ENCODE results near the gene ZNF708. TPM values are rescaled to one million over a fixed set of nuclear protein-coding genes. Genes with fewer than 3 reads are reported as not detected.
A peak's percentile ranks its signal among the peaks of the same experiment; 100 is the strongest.

ZNF708 gene
- total and polyA plus RNA-seq, 2 experiments from 2014 or later, result 1.4 to 9.9 TPM

DNA sequence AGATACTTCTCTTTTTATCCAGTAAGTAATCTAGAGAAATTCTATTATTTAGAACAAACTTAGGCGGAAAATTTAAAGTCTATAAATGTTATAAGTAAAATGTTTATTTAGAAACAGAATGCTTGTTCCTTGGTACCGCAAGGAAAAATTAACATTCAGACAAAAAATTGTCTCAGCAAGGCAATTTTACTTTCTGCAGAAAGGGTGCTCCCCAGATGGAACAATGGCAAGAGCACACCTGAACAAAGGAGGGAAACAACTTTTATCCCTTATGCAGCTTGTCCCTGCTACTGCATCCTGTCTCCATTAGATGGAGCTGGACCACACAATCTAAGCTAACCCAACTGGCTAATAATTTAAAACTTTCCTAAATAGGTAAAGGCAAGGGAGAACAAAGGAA is 6.5 kb upstream of the ZNF708 start:
- DNase-seq (ENCODE audit: low spot score), result no peak
- Histone ChIP-seq H3K79me2 (no peaks in the 10 kb centered on the region), H3K27me3 (no peaks in the 10 kb centered on the region), H2AFZ (no peak overlapping the region), H3K4me1 (ENCODE audit: insufficient read depth) (no peaks in the 10 kb centered on the region), H3K36me3 (replicated peaks; ENCODE audit: insufficient read depth, low read depth) (no peaks in the 10 kb centered on the region), H3K27ac (no peak overlapping the region), H3K4me2 (no peak overlapping the region), H3K9me3 (ENCODE audit: low read depth) (no peaks in the 10 kb centered on the region), H3K4me3 (no peak overlapping the region), H3K9me2 (replicated peaks; ENCODE audit: insufficient read depth) (no peaks in the 10 kb centered on the region), H4K20me1 (ENCODE audit: insufficient read depth, poor library complexity, severe bottlenecking) (no peaks in the 10 kb centered on the region)
- no peak for TF ChIP-seq EZH2 (IDR thresholded peaks at IDR 0.05; ENCODE audit: borderline replicate concordance)
- no peak for TF ChIP-seq EZH2phosphoT487 (IDR thresholded peaks at IDR 0.05; ENCODE audit: low read depth, severe bottlenecking, unreplicated experiment)
- TF ChIP-seq, protein P1, sequence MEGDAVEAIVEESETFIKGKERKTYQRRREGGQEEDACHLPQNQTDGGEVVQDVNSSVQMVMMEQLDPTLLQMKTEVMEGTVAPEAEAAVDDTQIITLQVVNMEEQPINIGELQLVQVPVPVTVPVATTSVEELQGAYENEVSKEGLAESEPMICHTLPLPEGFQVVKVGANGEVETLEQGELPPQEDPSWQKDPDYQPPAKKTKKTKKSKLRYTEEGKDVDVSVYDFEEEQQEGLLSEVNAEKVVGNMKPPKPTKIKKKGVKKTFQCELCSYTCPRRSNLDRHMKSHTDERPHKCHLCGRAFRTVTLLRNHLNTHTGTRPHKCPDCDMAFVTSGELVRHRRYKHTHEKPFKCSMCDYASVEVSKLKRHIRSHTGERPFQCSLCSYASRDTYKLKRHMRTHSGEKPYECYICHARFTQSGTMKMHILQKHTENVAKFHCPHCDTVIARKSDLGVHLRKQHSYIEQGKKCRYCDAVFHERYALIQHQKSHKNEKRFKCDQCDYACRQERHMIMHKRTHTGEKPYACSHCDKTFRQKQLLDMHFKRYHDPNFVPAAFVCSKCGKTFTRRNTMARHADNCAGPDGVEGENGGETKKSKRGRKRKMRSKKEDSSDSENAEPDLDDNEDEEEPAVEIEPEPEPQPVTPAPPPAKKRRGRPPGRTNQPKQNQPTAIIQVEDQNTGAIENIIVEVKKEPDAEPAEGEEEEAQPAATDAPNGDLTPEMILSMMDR (IDR thresholded peaks at IDR 0.05; ENCODE audit: poor library complexity), result peak; percentile 14
- WGBS (ENCODE audit: low lambda C conversion rate, missing lambda C conversion rate), result 66% methylated on average over 2 of the region's 2 CpGs

DNA sequence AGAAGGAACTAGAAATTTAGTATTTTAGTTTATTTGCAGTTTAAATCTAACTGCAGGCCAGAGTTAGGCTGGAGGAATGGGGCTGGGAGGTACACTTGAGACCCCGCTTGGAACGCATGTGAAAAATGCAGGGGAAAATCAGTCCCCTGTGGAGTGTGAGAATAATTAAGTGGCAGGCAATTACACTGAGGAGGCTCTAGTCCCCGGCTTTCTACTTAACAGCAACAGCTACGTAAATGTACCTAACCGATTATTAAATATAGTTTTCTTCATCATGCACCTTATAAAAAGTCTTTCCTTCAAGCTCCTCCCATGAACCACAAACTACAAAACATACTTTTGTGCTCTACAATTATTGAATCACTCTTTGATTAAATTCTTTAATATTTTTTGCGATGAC is 804 bp downstream of the ZNF708 start:
- Histone ChIP-seq H3K36me3 (replicated peaks; ENCODE audit: insufficient read depth, low read depth) (no peaks in the 10 kb centered on the region), H3K4me3 (peak overlapping the region; percentile 74), H2AFZ (peak overlapping the region; percentile 50), H3K27ac (peak overlapping the region; percentile 98), H3K9me3 (ENCODE audit: low read depth) (no peaks in the 10 kb centered on the region), H3K9me2 (replicated peaks; ENCODE audit: insufficient read depth) (no peaks in the 10 kb centered on the region), H4K20me1 (ENCODE audit: insufficient read depth, poor library complexity, severe bottlenecking) (no peaks in the 10 kb centered on the region), H3K79me2 (peaks cover 51% of the 10 kb centered on the region), H3K27me3 (no peaks in the 10 kb centered on the region), H3K4me2 (peak overlapping the region; percentile 82), H3K4me1 (ENCODE audit: insufficient read depth) (peaks cover 5% of the 10 kb centered on the region)
- WGBS (ENCODE audit: low lambda C conversion rate, missing lambda C conversion rate), result 33% methylated on average over 6 of the region's 6 CpGs
- DNase-seq (ENCODE audit: low spot score), result no peak
- TF ChIP-seq EZH2phosphoT487 (IDR thresholded peaks at IDR 0.05; ENCODE audit: low read depth, severe bottlenecking, unreplicated experiment) (no peak), EZH2 (IDR thresholded peaks at IDR 0.05; ENCODE audit: borderline replicate concordance) (no peak)
- TF ChIP-seq, protein P1 (IDR thresholded peaks at IDR 0.05; ENCODE audit: poor library complexity), result no peak

DNA sequence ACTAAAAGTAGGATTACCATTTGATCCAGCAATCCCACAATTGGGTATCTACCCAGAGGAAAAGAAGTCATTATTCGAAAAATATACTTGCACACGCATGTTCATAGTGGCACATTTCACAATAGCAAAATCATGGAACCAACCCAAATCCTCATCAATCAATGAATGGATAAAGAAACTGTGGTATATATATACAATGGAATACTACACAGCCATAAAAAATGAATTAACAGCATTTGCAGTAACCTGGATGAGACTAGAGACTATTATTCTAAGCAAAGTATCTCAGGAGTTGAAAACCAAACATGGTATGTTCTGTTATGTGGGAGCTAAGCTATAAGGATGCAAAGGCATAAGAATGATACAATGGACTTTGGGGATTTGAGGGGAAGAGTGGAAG is 3.0 kb downstream of the ZNF708 start:
- Histone ChIP-seq H3K79me2 (peaks cover 70% of the 10 kb centered on the region), H4K20me1 (ENCODE audit: insufficient read depth, poor library complexity, severe bottlenecking) (no peaks in the 10 kb centered on the region), H3K36me3 (replicated peaks; ENCODE audit: insufficient read depth, low read depth) (no peaks in the 10 kb centered on the region), H3K27ac (no peak overlapping the region), H3K4me1 (ENCODE audit: insufficient read depth) (peaks cover 5% of the 10 kb centered on the region), H2AFZ (no peak overlapping the region), H3K4me2 (no peak overlapping the region), H3K9me2 (replicated peaks; ENCODE audit: insufficient read depth) (no peaks in the 10 kb centered on the region), H3K9me3 (ENCODE audit: low read depth) (no peaks in the 10 kb centered on the region), H3K4me3 (no peak overlapping the region), H3K27me3 (no peaks in the 10 kb centered on the region)
- WGBS (ENCODE audit: low lambda C conversion rate, missing lambda C conversion rate), result 97% methylated on average over 2 of the region's 2 CpGs
- DNase-seq (ENCODE audit: low spot score), result no peak
- TF ChIP-seq EZH2 (IDR thresholded peaks at IDR 0.05; ENCODE audit: borderline replicate concordance) (no peak), EZH2phosphoT487 (IDR thresholded peaks at IDR 0.05; ENCODE audit: low read depth, severe bottlenecking, unreplicated experiment) (no peak)
- TF ChIP-seq, protein P1 (IDR thresholded peaks at IDR 0.05; ENCODE audit: poor library complexity), result no peak

DNA sequence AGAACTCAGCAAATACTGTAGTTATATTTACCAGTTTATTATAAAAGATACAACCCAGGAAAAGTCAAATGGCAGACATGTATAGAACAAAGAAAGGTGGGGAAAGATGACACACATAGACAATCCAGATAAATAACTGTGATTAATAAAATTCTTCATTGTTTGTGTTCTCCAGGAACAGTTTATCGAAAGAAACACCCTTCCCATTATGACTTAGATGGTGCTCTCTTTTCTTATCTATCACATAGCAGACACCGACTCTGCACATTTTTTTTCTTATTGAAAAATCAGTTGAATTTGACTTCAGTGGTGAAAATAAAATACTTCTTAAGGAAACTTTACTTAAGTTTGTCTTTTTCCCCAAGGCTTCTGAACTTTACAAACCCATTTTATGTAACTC is 6.2 kb downstream of the ZNF708 start:
- Histone ChIP-seq H3K27me3 (no peaks in the 10 kb centered on the region), H3K9me3 (ENCODE audit: low read depth) (no peaks in the 10 kb centered on the region), H3K9me2 (replicated peaks; ENCODE audit: insufficient read depth) (no peaks in the 10 kb centered on the region), H3K36me3 (replicated peaks; ENCODE audit: insufficient read depth, low read depth) (no peaks in the 10 kb centered on the region), H4K20me1 (ENCODE audit: insufficient read depth, poor library complexity, severe bottlenecking) (no peaks in the 10 kb centered on the region), H3K4me3 (no peak overlapping the region), H3K4me2 (no peak overlapping the region), H3K79me2 (peaks cover 90% of the 10 kb centered on the region), H3K27ac (no peak overlapping the region), H3K4me1 (ENCODE audit: insufficient read depth) (peaks cover 5% of the 10 kb centered on the region), H2AFZ (no peak overlapping the region)
- 82% methylated on average over 2 of the region's 2 CpGs for WGBS (ENCODE audit: low lambda C conversion rate, missing lambda C conversion rate)
- DNase-seq (ENCODE audit: low spot score), result no peak
- TF ChIP-seq EZH2phosphoT487 (IDR thresholded peaks at IDR 0.05; ENCODE audit: low read depth, severe bottlenecking, unreplicated experiment) (no peak), EZH2 (IDR thresholded peaks at IDR 0.05; ENCODE audit: borderline replicate concordance) (no peak)
- TF ChIP-seq, protein P1 (IDR thresholded peaks at IDR 0.05; ENCODE audit: poor library complexity), result no peak
